Calu3 (cell line): ENCODE measurements around the gene ZNF143. TPM values are rescaled to one million over a fixed set of nuclear protein-coding genes. Genes with fewer than 3 reads are reported as not detected.

Source experiments
- BruUV-seq: library from RNA; stranded (reverse); fragments of 400-500 nt; replicated peaks from 2 replicates; lab custom pipeline; 2021; lab: Mats Ljungman, UMichigan
- CTCF ChIA-PET: fragments of 300-600 bp; sonication (Branson Sonifier 250); formaldehyde crosslinking; loops from one replicate; lab custom pipeline; 2022; ENCODE audit warnings: antibody characterized with exemption; lab: Charles Lee
- DNase-seq: peaks from one replicate; pipeline ENCODE4 v3.0.0; 2022
- H3K27ac Mint-ChIP-seq: one replicate; pipeline ENCODE4 v1.8.0; 2022; ENCODE audit warnings: mixed read lengths; ENCODE audit not compliant: unreplicated experiment
- H3K27me3 Mint-ChIP-seq: one replicate; pipeline ENCODE4 v1.8.0; 2022; ENCODE audit warnings: mixed read lengths; ENCODE audit not compliant: unreplicated experiment
- H3K36me3 Mint-ChIP-seq: one replicate; pipeline ENCODE4 v1.8.0; 2022; ENCODE audit warnings: mild to moderate bottlenecking, moderate library complexity, mixed read lengths; ENCODE audit not compliant: insufficient read depth, unreplicated experiment
- H3K4me1 Mint-ChIP-seq: one replicate; pipeline ENCODE4 v1.8.0; 2022; ENCODE audit warnings: mild to moderate bottlenecking, low read depth, mixed read lengths; ENCODE audit not compliant: unreplicated experiment
- H3K4me3 Mint-ChIP-seq: one replicate; pipeline ENCODE4 v1.8.0; 2022; ENCODE audit warnings: mild to moderate bottlenecking, low read depth, moderate library complexity, mixed read lengths; ENCODE audit not compliant: unreplicated experiment
- H3K9me3 Mint-ChIP-seq: one replicate; pipeline ENCODE4 v1.8.0; 2022; ENCODE audit warnings: low read depth, mixed read lengths; ENCODE audit not compliant: unreplicated experiment
- CTCF ChIP-seq: fragments of 200-600 bp; IDR thresholded peaks from one replicate; pipeline ENCODE4 v1.8.0; 2022; ENCODE audit warnings: antibody characterized with exemption; ENCODE audit not compliant: unreplicated experiment
- intact Hi-C: fragments of 100-400 bp; cut with micrococcal nuclease; formaldehyde crosslinking; loops from one replicate; pipeline ENCODE4 v1.10.0; 2022; ENCODE audit not compliant: unreplicated experiment
- total RNA-seq: library from RNA; stranded (reverse); gene quantifications from 2 replicates; pipeline ENCODE4 v1.2.3, GENCODE V29; 2022

The ZNF143 gene
- total RNA-seq, 1 experiment from 2014 or later, result 28.7 TPM

DNA sequence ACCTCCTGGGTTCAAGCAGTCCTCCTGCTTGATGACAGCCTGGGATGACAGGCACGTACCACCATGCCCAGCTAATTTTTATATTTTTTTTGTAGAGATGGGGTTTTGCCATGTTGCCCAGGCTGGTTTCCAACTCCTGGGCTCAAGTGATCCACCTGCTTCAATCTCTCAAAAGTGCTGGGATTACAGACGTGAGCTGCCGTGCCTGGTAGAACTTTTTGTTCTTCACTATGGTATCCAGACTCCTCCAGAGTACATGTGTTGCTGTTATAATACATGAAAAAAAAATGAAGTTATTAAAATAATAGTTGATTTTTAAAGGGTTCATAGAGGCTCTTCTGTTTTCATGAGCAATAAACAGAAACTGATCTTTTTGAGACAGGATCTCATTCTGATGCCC is 29.6 kb downstream of the ZNF143 start:
- intact Hi-C loops, result no loop called here
- CTCF ChIA-PET, result interaction anchor here (1.1 kb wide), 1 partner anchor 21 kb away, joined by 7 read pairs; no protein-coding TSS in a partner anchor
- Mint-ChIP-seq H3K4me3 (no peak overlapping the region), H3K36me3 (no peaks in the 10 kb centered on the region), H3K4me1 (no peaks in the 10 kb centered on the region), H3K9me3 (no peaks in the 10 kb centered on the region), H3K27me3 (no peaks in the 10 kb centered on the region), H3K27ac (no peak overlapping the region)
- DNase-seq, result no peak
- TF ChIP-seq CTCF, result no peak
- no TSS peak for BruUV-seq

- H3K27ac Mint-ChIP-seq, result no peak overlapping the region
- intact Hi-C loops, result no loop called here
Observed at GRCh38 chr11:9493492-9493891, 32.7 kb downstream of the ZNF143 start.

DNA sequence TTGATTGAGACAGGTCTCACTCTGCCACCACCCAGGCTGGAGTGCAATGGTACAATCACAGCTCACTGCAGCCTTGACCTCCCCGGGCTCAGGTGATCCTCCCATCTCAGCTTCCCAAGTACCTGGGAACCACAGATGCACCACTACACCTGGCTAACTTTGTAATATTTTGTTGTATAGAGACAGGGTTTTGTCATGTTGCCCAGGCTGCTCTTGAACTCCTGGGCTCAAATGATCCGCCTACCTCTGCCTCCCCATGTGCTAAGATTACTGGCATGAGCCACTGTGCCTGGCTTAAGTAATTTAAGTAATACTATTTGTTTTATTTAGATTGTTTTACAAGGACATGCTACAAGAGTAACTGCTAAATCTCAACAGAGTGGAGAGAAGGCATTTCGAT is 33.5 kb downstream of the ZNF143 start:
- no peak for TF ChIP-seq CTCF
- Mint-ChIP-seq H3K9me3 (no peaks in the 10 kb centered on the region), H3K27me3 (no peaks in the 10 kb centered on the region), H3K36me3 (peaks cover 4% of the 10 kb centered on the region), H3K4me3 (no peak overlapping the region), H3K27ac (no peak overlapping the region), H3K4me1 (peaks cover 8% of the 10 kb centered on the region)
- DNase-seq, result no peak
- intact Hi-C loops, result no loop called here
- CTCF ChIA-PET, result no interaction called here
- BruUV-seq, result no TSS peak

More at GRCh38 chr11:9493492-9493891, 32.7 kb downstream of the ZNF143 start:
- H3K36me3 Mint-ChIP-seq, result peaks cover 4% of the 10 kb centered on the region
- peaks cover 4% of the 10 kb centered on the region for H3K4me1 Mint-ChIP-seq
- CTCF ChIA-PET, result no interaction called here
- H3K27me3 Mint-ChIP-seq, result no peaks in the 10 kb centered on the region
- TF ChIP-seq CTCF, result no peak
- no peak for DNase-seq
- H3K9me3 Mint-ChIP-seq, result no peaks in the 10 kb centered on the region
- no peak overlapping the region for H3K4me3 Mint-ChIP-seq
- no TSS peak for BruUV-seq

GRCh38 chr11:9495803-9496514 is 35.1 kb downstream of the ZNF143 start:
- H3K4me1 Mint-ChIP-seq, result peaks cover 8% of the 10 kb centered on the region
- intact Hi-C loops, result no loop called here
- no peaks in the 10 kb centered on the region for H3K9me3 Mint-ChIP-seq
- no peak for TF ChIP-seq CTCF
- peaks cover 4% of the 10 kb centered on the region for H3K36me3 Mint-ChIP-seq
- no peak for DNase-seq
- no peak overlapping the region for H3K27ac Mint-ChIP-seq
- CTCF ChIA-PET, result no interaction called here
- no peak overlapping the region for H3K4me3 Mint-ChIP-seq
- H3K27me3 Mint-ChIP-seq, result no peaks in the 10 kb centered on the region
- BruUV-seq, result no TSS peak
